Metanephros (tissue), 1 donor: Measurements from ENCODE around the gene CCL14. TPM values are rescaled to one million over a fixed set of nuclear protein-coding genes. Genes with fewer than 3 reads are reported as not detected.

Experiments
- total RNA-seq: library from RNA; depleted of rRNA; stranded (reverse); fragments of >200 nt; gene quantifications from one replicate; pipeline ENCODE4 v1.2.3, GENCODE V29; 2014

CCL14 gene
- 6.8 TPM for total RNA-seq

GRCh38 chr17:35986643-35987042 lies at the start of gene CCL14:
TSS of gene CCL14 (minus strand) at chr17:35986729. CDS start at chr17:35986649, 80 bp downstream.

DNA sequence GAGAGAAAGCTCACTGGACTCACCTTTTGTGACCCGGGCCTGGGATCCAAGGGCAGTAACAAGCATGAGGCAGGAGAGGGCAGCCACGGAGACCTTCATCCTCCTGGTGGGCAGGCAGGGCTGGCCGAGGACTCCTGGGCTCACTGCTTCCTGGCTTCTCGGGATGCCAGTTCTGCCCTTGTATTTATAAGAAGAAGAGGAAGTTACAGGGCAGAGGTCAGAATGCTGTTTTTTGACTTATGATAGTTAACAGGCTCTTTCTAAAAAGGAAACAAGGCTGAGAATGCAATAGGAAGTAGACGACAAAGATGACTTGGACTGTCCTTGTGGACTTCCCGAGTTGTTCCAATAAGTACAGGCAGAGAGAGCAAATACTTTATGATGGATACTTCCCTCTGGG lies 31.3 kb upstream of the CCL14 start, which contains the start of gene CCL23:
CCL23 (minus strand) TSS at position 174 of the 400 bp plus-strand sequence; CDS start at position 99, 75 bp downstream.

DNA sequence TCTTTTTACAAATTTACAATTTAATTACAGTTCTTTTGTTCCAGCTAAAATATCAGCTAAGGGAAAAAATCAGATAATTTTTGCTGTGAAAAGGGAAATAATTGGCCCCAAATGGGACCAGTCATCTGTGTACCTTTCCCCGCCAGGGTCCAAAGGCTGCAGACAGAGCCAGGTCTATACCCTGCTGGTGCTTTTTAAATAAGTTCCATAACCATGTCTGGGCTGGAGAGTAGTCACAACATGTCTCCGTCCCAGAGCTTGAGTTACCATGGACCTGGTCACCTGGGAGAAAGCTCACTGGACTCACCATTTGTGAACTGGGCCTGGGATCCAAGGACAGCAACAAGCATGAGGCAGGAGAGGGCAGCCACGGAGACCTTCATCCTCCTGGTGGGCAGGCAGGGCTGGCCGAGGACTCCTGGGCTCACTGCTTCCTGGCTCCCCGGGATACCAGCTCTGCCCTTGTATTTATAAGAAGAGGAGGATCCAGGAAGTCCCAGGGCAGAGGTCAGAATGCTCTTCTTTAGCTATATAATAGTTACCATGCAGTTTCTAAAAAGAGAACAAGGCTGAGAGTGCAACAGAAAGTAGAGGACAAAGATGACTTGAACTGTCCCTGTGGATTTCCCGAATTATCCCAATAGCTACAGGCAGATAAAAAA lies 14.7 kb upstream of the CCL14 start, which contains the start of gene CCL15:
CCL15 (minus strand) TSS at position 444 of the 662 bp plus-strand sequence; CDS start at position 383, 61 bp downstream.

GRCh38 chr17:35981246-35981645 lies 5.3 kb downstream of the CCL14 start, which contains the start of gene CCL16:
TSS of gene CCL16 (minus strand) at chr17:35981497. CDS start at chr17:35981420, 77 bp downstream.

DNA sequence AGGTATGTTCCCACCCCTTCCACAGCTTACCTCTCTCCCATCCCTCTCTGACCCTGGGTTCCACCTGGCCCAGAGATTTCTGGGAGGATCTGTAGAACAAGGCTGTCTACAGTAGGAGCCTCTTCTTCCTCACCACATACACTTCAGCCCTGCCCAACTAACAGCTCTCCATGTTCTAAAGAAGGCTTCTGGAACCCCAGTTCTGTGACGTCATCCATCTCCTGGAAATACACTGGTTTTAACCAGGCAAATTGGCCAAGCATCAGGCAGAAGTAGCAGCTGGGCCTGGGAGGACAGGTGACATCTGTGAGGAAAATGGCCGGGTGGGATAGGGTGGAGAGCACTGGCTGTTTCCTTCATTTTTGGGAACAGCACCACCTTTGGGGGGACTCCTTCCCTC lies 43.0 kb downstream of the CCL14 start, which contains the start of gene LYZL6:
LYZL6 (minus strand) TSS at position 177 of the 400 bp plus-strand sequence. CDS start 4,357 bp downstream, outside the sequence.

Other genes with a start within 250 kb of the CCL14 start
- 0.06 TPM for gene GAS2L2, start 233.5 kb downstream of the CCL14 start, total RNA-seq
- not detected for gene C17orf50, start 225.8 kb downstream of the CCL14 start, total RNA-seq
- gene MMP28, start 191.1 kb downstream of the CCL14 start, total RNA-seq, result 4.0 TPM
- 92.2 TPM for gene TAF15, start 177.2 kb downstream of the CCL14 start, total RNA-seq
- gene HEATR9, start 117.8 kb downstream of the CCL14 start, total RNA-seq, result not detected
- gene CCL5, start 106.4 kb downstream of the CCL14 start, total RNA-seq, result 2.2 TPM
- 0.93 TPM for gene RDM1, start 56.0 kb downstream of the CCL14 start, total RNA-seq
- not detected for gene LYZL6, start 43.0 kb downstream of the CCL14 start, total RNA-seq
- gene CCL16, start 5.2 kb downstream of the CCL14 start, total RNA-seq, result not detected
- gene CCL15, start 14.8 kb upstream of the CCL14 start, total RNA-seq, result 1.2 TPM
- gene CCL23, start 31.2 kb upstream of the CCL14 start, total RNA-seq, result 0.35 TPM
- not detected for gene CCL18, start 77.5 kb upstream of the CCL14 start, total RNA-seq
- 5.2 TPM for gene CCL3, start 103.4 kb upstream of the CCL14 start, total RNA-seq
- 6.0 TPM for gene CCL4, start 117.1 kb upstream of the CCL14 start, total RNA-seq
- 4.0 TPM for gene TBC1D3B, start 189.9 kb upstream of the CCL14 start, total RNA-seq
- 1.9 TPM for gene CCL3L1, start 210.0 kb upstream of the CCL14 start, total RNA-seq
- 9.3 TPM for gene CCL4L2, start 224.3 kb upstream of the CCL14 start, total RNA-seq